Naive B cell (primary cell): ENCODE measurements around the gene SNX22. TPM values are rescaled to one million over a fixed set of nuclear protein-coding genes. Genes with fewer than 3 reads are reported as not detected.

Experiments
- ATAC-seq, 2 donors: fragments of 150-1000 bp; cut with Tn5 transposase; 2 replicates each; pipeline ENCODE4 v1.10.0; 2021; ENCODE audit warnings: low read depth in 2 of 2, mild to moderate bottlenecking in 2 of 2, moderate library complexity in 2 of 2
- DNase-seq: peaks from one replicate; pipeline ENCODE4 v3.0.0; 2022
- H3K27ac Mint-ChIP-seq, 6 donors: one replicate each; pipeline ENCODE4 v1.8.0; 2020 to 2022; ENCODE audit warnings: mild to moderate bottlenecking in 6 of 6, mixed read lengths in 6 of 6, moderate library complexity in 5 of 6, inconsistent platforms in 2 of 6
- H3K27me3 Mint-ChIP-seq, 3 donors: one replicate each; pipeline ENCODE4 v1.8.0; 2021 to 2022; ENCODE audit warnings: mixed read lengths in 3 of 3, mild to moderate bottlenecking in 1 of 3
- H3K36me3 Mint-ChIP-seq, 2 donors: one replicate each; pipeline ENCODE4 v1.8.0; 2020 to 2022; ENCODE audit warnings: mixed read lengths in 2 of 2, inconsistent platforms in 1 of 2, mild to moderate bottlenecking in 1 of 2
- H3K4me1 Mint-ChIP-seq, 3 donors: one replicate each; pipeline ENCODE4 v1.8.0; 2020 to 2022; ENCODE audit warnings: mixed read lengths in 3 of 3, inconsistent platforms in 1 of 3, mild to moderate bottlenecking in 1 of 3, moderate library complexity in 1 of 3
- H3K4me3 Mint-ChIP-seq, 8 donors: one replicate each; pipeline ENCODE4 v1.8.0; 2020 to 2022; ENCODE audit warnings: mild to moderate bottlenecking in 8 of 8, mixed read lengths in 8 of 8, moderate library complexity in 8 of 8, inconsistent platforms in 2 of 8
- H3K9me3 Mint-ChIP-seq, 7 donors: one replicate each; pipeline ENCODE4 v1.8.0; 2020 to 2022; ENCODE audit warnings: mixed read lengths in 7 of 7, mild to moderate bottlenecking in 5 of 7, inconsistent platforms in 2 of 7, moderate library complexity in 1 of 7
- polyA plus RNA-seq, 6 donors: library from polyadenylated mRNA; unstranded; fragments of 300-500 nt; fragmentation: Illumina TruSeq; gene quantifications; one replicate each; pipeline ENCODE4 v1.2.3, GENCODE V29; 2021; ENCODE audit warnings: low read depth in 6 of 6

Gene SNX22
- polyA plus RNA-seq, 6 donors from 2014 or later, result 55.7 to 95.8 (median 59.7) TPM

DNA sequence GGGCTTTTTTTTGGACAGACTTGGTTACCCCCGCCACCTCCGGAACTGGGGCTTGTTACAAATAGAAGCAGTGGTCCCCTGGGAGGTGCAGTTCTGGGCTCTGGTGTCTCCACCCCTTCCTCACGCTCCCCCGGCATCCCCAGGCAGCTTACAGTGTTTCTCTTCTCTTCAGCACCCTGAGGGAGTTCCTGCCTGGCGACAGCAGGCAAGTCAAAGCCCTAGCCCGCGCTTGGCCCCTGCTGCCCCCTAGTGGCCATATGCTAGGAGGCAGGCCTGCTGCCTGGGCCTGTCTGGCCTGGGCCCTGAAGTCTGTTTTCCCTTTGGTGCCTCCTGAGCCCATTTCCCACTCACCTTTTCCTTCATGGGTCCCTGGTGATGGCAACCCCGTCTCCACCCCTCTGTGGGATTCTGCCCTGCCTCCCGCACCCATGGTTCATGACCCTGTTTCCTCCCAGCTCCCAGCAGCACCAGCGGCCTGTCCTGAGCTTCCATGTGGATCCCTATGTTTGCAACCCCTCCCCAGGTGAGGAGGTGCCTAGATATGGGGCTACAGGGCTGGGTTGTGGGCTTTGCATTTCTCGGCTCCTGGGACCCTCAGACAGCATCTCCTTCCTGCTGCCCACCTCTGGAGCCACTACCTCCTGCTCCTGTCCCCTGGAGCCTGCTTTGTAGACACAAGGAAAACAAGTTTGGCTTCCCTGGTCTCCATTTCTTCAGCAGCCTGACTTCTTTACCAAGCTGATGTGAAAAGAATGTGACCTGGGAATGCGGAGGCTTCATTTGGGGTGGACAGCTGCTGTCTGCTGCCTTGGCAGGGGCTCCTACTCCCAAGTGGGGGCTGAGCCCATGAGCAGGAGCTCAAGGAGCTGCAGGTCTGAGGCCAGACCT is 2.2 kb downstream of the SNX22 start:
- peak; percentile 82 to 84 for ATAC-seq
- Mint-ChIP-seq H3K9me3 (peaks cover 0 to 3% (median 0%) of the 10 kb centered on the region in 7 donors), H3K36me3 (peaks cover 0 to 11% of the 10 kb centered on the region in 2 donors), H3K4me1 (peaks cover 51 to 75% (median 74%) of the 10 kb centered on the region in 3 donors), H3K27ac (peak overlapping the region; percentile 86 to 98 (median 96)), H3K27me3 (no peaks in the 10 kb centered on the region), H3K4me3 (peak overlapping the region; percentile 90 to 98 (median 96))
- DNase-seq, result peak; percentile 95

DNA sequence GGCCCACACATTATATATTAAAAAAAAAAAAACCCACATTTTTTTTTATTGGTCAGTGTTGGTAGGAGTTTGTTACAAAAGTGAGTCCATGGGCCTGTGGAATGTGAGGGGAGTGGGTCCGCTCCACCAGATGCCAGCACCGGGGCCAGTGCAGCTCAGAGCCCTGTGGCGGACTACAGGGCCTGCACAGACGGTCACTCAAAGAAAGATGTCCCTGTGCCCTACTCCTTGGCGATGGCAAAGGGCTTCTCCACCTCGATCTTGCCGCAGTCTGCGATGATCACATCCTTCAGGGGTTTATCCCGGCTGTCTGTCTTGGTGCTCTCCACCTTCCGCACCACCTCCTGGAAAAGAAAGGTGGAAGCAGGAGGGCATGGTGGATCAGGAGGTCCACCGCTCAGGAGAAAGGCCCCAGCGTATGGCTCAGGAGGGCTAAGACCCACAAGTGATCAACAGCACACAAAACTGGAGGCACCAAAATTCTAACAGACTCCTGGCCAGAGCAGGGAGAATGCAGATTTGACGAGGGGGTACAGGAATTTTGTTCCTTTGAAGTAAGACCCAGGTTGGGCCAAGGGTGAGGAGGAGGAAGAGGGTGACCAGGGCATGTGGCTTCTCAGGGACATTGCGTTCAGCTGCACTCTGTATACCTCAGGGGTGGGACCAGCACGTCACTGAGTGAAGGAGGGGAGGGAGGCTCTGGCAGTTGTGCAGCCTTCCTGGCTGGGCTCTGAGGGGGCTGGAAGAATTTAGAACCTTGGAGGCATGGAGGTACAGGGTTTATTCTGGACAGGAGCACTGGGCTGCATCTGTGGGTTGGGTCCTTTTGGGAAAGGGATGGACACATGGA is 4.5 kb downstream of the SNX22 start:
- DNase-seq, result no peak
- Mint-ChIP-seq H3K4me3 (peak overlapping the region in 4 of 8 donors; percentile 36 to 81 (median 60)), H3K27ac (peak overlapping the region in 4 of 6 donors; percentile 36 to 77 (median 64)), H3K36me3 (peaks cover 0 to 14% of the 10 kb centered on the region in 2 donors), H3K4me1 (peaks cover 42 to 70% (median 66%) of the 10 kb centered on the region in 3 donors), H3K9me3 (peaks cover 0 to 3% (median 0%) of the 10 kb centered on the region in 7 donors), H3K27me3 (no peaks in the 10 kb centered on the region)
- ATAC-seq, result no peak

DNA sequence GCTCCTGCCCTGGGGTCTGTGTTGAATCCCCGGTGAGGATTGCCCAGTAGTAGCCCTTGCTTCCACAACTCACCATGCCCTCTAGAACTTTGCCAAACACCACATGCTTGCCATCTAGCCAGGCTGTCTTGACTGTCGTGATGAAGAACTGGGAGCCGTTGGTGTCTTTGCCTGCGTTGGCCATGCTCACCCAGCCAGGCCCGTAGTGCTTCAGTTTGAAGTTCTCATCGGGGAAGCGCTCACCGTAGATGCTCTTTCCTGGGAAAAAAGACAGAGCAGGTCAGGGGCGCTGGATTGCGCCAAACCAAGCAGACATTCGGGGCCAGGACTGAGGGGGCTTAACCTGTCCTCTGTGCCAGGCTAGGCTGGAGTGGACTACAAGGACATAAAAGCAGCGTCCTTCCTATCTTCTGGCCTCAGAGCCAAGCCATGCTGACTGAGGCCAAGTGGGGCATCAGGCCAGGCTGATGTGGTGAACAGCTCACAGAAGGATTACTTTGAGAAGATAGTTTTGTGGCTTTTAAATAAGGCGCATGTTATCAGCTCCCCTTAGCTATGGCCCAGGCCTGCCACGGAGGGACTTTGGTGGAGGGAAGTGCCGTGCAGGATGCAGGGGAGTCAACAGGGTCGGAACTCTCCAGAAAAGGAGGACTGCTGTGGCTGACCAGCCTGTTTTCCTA is 5.3 kb downstream of the SNX22 start:
- H3K27ac Mint-ChIP-seq, result peak overlapping the region in 3 of 6 donors; percentile 62 to 78 (median 72)
- H3K4me1 Mint-ChIP-seq, result peaks cover 42 to 70% (median 69%) of the 10 kb centered on the region in 3 donors
- DNase-seq (no peak), ATAC-seq (no peak)
- H3K27me3 Mint-ChIP-seq, result no peaks in the 10 kb centered on the region
- H3K36me3 Mint-ChIP-seq, result peaks cover 0 to 14% of the 10 kb centered on the region in 2 donors
- H3K9me3 Mint-ChIP-seq, result peaks cover 0 to 3% (median 0%) of the 10 kb centered on the region in 7 donors
- peak overlapping the region in 4 of 8 donors; percentile 12 to 73 (median 51) for H3K4me3 Mint-ChIP-seq

DNA sequence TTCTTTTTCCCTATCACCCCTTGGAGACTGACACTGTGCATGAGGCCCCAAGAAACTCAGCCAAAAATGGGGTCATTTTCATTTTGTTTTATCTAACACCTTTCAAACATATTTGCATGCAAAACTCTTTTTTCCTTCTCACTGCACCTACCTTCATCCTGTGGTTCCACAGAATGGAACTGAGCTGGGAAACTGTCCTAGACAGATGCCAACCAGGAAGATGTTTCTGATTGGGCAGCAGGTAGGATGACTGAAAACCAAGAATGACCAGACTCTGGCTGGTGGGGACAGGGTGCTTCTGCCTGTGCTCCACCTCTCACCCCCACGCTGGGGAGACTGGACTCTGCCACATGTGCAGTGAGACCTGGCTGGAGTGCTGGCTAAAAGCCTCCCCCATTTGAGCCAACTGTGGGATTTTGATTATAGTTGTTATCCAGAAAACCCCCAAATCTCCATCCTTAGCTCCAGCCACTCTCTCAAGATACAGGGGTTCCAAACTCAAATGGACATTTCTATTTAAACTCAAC is 6.1 kb downstream of the SNX22 start:
- peak overlapping the region in 5 of 6 donors; percentile 9 to 96 (median 62) for H3K27ac Mint-ChIP-seq
- ATAC-seq, result no peak
- peaks cover 47 to 75% (median 74%) of the 10 kb centered on the region in 3 donors for H3K4me1 Mint-ChIP-seq
- H3K36me3 Mint-ChIP-seq, result peaks cover 0 to 14% of the 10 kb centered on the region in 2 donors
- H3K9me3 Mint-ChIP-seq, result peaks cover 0 to 3% (median 0%) of the 10 kb centered on the region in 7 donors
- DNase-seq, result no peak
- H3K4me3 Mint-ChIP-seq, result peak overlapping the region in 2 of 8 donors; percentile 13 to 73
- no peaks in the 10 kb centered on the region for H3K27me3 Mint-ChIP-seq

DNA sequence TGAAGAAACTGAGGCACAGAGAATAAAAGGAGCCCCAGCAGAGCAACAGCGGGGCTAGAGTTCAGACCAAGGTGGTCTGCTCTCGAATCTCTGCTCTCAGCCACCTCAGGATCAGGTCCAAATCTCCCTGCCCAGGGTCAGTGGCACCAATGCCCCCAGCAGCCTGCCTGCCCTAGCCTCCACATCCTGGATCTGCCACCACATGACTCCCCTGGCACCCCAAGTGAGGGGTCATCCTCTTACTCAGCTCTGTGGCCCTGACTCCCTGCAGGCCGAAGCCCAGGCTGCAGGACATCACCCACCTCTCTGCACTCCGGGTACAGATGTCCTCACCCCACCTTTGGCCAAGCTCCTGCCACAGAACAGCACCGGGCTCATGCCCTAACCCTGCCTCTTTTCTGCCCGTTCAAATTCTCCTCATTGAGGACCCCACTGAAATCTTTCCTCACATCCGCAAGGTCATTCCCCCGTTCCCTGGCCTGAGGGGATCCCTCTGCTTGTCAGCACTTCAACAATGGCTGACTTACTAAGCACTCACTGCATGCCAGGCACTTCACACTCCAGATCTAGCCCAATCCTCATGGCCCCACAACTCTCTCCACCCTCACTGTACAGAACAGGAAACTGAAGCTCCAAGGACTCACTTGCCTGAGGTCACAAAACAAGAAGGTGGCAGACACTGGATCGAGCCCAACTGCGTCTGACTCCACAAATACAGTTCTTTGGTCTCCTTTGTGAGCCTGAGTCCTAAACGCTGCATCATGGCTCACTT is 7.0 kb downstream of the SNX22 start:
- Mint-ChIP-seq H3K36me3 (peaks cover 0 to 14% of the 10 kb centered on the region in 2 donors), H3K4me3 (peak overlapping the region in 5 of 8 donors; percentile 6 to 75 (median 52)), H3K9me3 (no peaks in the 10 kb centered on the region), H3K27ac (peak overlapping the region in 5 of 6 donors; percentile 67 to 96 (median 87)), H3K27me3 (no peaks in the 10 kb centered on the region), H3K4me1 (peaks cover 45 to 71% (median 69%) of the 10 kb centered on the region in 3 donors)
- DNase-seq (no peak), ATAC-seq (no peak)

DNA sequence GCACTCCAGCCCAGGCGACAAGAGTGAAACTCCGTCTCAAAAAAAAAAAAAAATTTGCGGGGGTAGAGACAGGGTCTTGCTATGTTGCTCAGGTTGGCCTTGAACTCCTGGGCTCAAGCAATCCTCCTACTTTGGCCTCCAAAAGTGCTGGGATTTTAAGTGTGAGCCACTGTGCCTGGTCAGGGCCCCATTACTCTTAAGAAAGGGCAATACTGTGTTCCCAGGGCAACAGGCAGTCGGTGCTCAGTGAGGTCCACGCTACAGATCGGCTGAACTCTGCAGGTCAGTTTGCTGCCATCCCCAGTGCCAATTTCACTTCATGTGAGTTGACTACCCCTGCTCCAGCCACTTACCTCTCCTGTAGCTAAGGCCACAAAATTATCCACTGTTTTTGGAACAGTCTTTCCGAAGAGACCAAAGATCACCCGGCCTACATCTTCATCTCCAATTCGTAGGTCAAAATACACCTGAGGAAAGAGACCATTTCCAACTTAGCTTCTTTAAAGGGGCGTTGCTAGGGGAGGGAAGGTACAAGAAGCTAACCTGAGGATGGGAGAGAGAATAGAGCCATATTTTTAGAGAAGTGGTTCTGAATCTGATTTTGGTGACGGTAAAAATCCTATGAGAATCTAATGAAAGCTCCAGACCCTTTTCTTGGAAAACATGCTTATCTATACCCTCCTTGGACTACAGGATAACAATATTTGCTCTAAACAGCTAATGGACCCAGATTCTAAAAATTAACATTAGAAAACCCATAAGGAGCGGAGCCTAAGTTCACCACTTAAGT is 10.4 kb downstream of the SNX22 start:
- H3K27ac Mint-ChIP-seq, result peak overlapping the region; percentile 56 to 95 (median 80)

DNA sequence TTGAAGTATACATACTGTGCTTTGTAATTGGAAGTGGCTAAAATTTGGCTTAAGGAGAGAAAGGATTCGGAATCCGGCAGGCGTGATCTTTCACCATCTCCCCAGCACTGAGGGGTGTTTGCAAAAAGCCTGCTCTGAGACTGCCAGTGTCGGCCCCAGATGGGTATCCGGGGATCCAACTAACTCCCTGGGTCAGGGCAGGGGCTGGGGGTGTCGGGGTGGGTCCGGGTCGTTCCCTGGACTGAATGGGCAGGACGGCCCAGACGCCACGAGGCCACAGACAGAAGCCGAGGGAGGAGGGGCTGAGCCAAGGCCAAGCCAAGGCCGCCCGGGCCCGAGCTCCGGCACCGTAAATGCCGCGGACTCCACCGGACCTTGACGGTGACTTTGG is 10.9 kb downstream of the SNX22 start:
- DNase-seq (no peak), ATAC-seq (peak; percentile 2 to 4)
- Mint-ChIP-seq H3K36me3 (peaks cover 0 to 14% of the 10 kb centered on the region in 2 donors), H3K27ac (peak overlapping the region; percentile 56 to 95 (median 84)), H3K27me3 (no peaks in the 10 kb centered on the region), H3K4me3 (peak overlapping the region; percentile 70 to 96 (median 90)), H3K4me1 (peaks cover 40 to 61% (median 50%) of the 10 kb centered on the region in 3 donors), H3K9me3 (no peaks in the 10 kb centered on the region)

More for the DNA sequence above, 10.4 kb downstream of the SNX22 start:
- Mint-ChIP-seq H3K27me3 (no peaks in the 10 kb centered on the region), H3K4me1 (peaks cover 44 to 67% (median 56%) of the 10 kb centered on the region in 3 donors), H3K9me3 (no peaks in the 10 kb centered on the region), H3K4me3 (peak overlapping the region; percentile 70 to 96 (median 90)), H3K36me3 (peaks cover 0 to 14% of the 10 kb centered on the region in 2 donors)
- ATAC-seq (no peak), DNase-seq (no peak)

DNA sequence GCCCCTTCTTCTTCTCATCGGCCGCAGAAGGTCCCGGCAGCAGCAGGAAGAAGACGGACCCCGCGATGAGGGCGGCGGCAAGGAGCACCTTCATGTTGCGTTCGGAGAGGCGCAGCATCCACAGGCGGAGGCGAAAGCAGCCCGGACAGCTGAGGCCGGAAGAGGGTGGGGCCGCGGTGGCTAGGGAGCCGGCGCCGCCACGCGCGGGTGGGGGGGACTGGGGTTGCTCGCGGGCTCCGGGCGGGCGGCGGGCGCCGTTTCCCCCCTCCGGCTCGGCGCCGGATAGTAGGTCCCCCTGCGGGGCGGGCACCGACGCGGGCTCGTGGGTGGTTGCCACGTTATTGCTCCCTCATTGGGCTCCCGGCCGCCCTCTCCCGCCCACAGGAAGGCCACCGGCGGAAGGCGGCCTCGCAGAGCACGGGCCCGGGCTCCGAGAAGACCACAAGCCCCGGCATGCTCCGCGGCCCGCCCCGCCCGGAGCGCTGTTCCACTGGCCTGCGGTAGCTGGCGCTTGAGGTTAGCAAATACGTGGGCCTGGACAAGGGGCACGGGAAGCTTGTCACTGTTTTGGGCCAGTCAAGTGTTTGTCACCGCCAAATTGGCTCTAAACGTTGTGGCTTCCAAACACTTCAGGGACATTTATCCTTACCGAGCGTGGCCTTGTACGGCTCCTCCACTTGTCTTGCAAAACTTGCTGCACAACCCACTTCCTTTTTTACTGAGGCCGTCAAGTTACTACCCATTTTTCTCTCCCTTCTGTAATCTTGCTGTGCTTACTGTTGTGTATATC is 11.5 kb downstream of the SNX22 start, which contains the start of gene PPIB:
TSS of gene PPIB (minus strand) at position 154 of the 790 bp plus-strand sequence. CDS start at position 118, 36 bp downstream.
- H3K27ac Mint-ChIP-seq, result peak within 1 kb of the TSS; percentile 57 to 96 (median 94)

DNA sequence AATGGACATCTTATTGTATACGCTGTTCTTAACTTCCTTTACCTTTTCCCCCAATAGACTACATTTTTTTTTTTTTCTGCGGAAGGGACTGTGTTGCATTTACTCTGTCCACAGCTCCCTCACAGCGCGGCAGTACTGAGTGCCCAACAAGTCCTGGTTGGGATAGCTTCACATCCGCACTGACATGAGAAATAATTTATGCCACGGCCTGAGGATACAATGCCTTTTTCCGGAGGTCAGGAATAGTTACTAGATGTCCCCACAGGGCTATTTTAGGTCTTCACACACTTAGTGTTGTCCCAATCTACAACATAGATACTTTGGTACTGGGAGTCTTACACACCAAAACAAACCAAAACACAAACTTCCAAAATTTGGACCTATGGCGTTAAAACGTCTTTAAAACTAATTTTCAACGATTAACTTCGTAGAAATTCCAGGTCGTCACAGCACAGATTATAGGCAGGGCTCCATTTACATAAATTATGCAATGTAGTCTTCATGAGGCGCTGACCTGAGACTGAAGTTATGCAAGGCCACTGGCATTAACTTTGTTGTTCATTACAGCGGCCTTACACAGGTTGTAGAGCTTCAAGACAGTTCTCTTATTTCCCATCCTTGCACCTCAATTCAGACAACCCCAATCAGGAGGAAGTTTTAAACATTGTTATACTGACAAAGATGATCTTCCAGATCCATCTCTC is 12.3 kb downstream of the SNX22 start:
- DNase-seq, result no peak
- H3K27ac Mint-ChIP-seq, result peak overlapping the region; percentile 79 to 97 (median 95)

More for the DNA sequence above, 11.5 kb downstream of the SNX22 start, which contains the start of gene PPIB:
- ATAC-seq, result peak; percentile 90
- H3K36me3 Mint-ChIP-seq, result peaks cover 0 to 10% of the 10 kb centered on the region in 2 donors
- H3K4me3 Mint-ChIP-seq, result peak within 1 kb of the TSS; percentile 70 to 96 (median 90)
- peak; percentile 98 for DNase-seq
- no peaks in the 10 kb centered on the region for H3K9me3 Mint-ChIP-seq
- H3K27me3 Mint-ChIP-seq, result no peaks in the 10 kb centered on the region
- peaks cover 36 to 55% (median 45%) of the 10 kb centered on the region in 3 donors for H3K4me1 Mint-ChIP-seq

DNA sequence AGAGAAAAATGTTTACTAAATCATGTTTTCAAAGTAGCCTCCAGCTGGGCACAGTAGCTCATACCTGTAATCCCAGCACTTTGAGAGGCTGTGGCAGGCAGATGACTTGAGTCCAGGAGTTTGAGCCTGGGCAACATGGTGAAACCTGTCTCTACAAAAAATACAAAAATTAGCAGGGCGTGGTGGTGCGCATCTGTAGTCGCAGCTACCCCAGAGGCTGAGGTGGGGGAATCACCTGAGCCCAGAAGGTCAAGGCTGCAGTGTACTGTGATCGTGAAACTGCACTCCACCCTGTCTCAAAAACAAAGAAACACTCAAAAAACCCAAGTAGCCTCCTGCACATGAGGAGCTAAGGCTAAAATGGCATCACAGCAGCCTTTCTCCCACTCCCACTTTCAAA is 12.9 kb downstream of the SNX22 start:
- Mint-ChIP-seq H3K4me3 (peak overlapping the region; percentile 64 to 96 (median 86)), H3K27ac (peak overlapping the region; percentile 79 to 97 (median 95)), H3K4me1 (peaks cover 27 to 43% (median 34%) of the 10 kb centered on the region in 3 donors), H3K27me3 (no peaks in the 10 kb centered on the region), H3K9me3 (no peaks in the 10 kb centered on the region), H3K36me3 (no peaks in the 10 kb centered on the region)
- DNase-seq (no peak), ATAC-seq (no peak)

More for the DNA sequence above, 12.3 kb downstream of the SNX22 start:
- Mint-ChIP-seq H3K9me3 (no peaks in the 10 kb centered on the region), H3K27me3 (no peaks in the 10 kb centered on the region), H3K4me1 (peaks cover 29 to 48% (median 37%) of the 10 kb centered on the region in 3 donors), H3K4me3 (peak overlapping the region; percentile 70 to 96 (median 90)), H3K36me3 (peaks cover 0 to 2% of the 10 kb centered on the region in 2 donors)
- ATAC-seq, result no peak
